GM18502 (cell line): Measurements from ENCODE around the gene TLK1.
"Not testable (repeated sequence)": the region's sequence is repeated elsewhere in the genome, so short reads cannot be mapped to it uniquely, and the experiment has no call there.

Experiments
- ATAC-seq: cut with Tn5 transposase; IDR thresholded peaks from one replicate; pipeline ENCODE4 v1.9.1; 2021; ENCODE audit warnings: mild to moderate bottlenecking; ENCODE audit not compliant: unreplicated experiment, poor library complexity

The TLK1 gene

DNA sequence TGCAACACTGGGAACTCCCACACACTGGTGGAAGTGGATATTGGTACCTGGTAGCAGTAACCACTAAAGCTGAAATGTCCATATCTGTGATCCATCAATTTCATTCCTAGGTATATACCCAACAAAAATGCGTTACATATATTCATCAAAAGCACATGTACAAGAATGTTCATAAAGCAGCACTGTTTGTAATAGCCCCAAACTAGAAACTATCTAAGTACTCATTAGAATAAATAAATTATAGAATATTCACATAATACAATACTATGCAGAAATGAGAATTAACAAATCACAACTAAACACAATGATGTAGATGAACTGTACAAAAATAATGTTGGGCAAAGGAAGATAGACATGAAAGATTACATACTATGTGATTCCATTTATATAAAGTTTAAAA is 11.1 kb upstream of the TLK1 start:
- no peak for ATAC-seq

DNA sequence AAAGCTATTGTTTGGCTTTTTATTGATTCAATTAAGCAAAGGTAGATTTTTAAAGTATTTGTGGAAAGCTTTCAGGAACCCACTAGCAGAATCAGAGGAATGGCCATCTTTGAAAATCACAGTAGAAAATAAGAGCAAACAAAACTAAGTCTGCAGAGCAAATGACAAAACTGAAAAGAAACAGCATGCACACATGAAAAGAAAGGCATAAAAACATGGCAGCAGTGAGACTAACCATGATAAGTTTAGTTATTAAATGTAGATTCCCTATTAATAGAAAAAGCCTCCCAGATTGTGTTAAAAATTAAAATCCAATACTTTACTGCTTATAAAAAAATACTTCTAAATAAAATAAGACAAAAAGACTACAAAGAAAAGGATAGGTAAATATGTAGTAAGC is 9.1 kb upstream of the TLK1 start:
- no peak for ATAC-seq

DNA sequence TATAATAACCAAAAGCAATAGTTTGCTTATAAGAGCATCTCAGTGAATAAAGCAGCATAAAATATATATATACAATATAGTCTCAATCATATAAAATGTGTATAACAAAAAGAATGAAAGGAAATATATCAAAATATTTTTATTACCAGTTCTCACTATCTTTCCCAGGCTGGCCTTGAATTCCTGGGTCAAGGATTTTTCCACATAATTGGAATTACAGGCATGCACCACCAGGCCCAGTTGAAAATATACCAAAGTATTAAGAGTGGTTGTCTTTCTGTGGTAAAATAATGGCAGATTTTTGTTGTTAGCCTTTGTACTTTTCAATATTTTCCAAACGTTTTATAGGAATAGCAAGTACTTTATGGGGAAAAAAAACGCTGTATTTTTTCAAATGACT is 8.6 kb upstream of the TLK1 start:
- ATAC-seq, result no peak

DNA sequence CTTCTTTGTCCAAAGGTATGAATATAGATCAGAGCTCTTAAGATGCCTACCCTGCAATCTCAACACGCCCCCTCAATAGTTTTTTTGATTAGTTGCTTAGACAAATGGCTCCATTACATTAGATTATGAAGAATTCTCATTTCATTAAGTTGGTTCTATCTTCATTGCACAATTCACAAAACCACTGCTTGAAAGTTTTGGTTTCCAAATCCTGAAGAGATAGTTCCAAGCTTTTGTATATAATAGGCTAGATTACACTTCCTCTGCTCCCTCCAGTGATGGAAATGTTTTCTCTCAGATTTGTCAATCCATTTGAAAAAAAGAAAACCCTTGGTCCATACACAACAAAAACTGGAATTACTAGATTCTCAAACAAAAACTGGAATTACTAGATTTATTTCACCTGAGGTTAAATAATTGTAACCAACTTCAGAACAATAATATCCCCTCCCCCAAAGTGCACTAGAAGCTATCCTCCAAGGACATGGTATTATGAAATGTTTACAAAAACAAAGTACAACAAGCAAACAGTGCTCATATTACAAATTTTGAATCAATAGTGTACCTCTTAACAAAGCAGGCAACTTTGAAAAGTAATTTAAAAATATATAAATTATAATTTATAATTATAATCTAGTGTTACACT is 6.8 kb upstream of the TLK1 start:
- no peak for ATAC-seq

DNA sequence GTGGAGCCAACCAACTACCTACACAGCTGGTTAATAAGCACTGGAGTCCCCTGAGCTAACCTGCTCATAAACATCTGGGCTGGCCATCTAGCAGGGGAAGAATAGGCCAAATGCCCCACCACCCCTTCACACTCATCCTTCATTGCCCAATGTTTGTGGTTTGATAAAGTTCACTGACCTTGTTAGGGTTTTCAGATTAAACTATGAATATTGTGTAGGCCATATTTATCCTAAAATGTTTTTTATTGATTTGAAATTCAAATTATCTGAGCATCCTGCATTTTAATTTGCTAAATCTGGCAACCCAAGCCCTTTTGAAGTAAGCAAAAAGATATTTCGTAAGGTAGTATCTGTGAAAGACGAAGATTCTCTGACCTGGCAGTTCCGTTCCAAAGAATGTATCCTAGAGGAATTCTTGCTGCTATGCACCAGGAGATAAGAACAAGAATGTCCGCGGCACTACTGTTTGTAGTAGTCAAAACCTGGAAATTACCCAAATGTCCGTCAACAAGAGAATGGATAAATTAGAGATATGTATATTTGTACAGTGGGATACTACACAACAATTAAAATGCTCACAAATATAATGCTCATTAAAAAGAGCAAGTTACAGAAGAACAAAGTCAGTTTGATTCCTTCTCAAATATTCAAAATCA is 5.8 kb upstream of the TLK1 start:
- ATAC-seq, result no peak

DNA sequence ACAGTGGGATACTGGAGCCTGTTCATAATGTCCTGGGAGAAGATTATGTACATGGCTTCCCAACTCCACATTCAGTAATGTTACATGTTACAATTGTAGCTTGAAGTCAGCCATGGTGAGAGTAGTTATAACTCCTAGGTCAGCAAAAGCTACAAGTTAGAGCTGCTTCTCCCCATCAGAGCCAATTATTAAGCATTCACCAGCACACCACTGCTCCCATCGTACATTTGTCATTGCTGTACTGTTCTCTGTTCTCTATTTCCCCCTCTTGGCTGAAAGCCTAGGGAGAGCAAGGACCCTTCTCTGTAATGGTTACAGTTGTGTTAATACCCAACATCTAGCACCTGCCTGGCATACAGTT is 5.3 kb upstream of the TLK1 start:
- ATAC-seq, result no peak

DNA sequence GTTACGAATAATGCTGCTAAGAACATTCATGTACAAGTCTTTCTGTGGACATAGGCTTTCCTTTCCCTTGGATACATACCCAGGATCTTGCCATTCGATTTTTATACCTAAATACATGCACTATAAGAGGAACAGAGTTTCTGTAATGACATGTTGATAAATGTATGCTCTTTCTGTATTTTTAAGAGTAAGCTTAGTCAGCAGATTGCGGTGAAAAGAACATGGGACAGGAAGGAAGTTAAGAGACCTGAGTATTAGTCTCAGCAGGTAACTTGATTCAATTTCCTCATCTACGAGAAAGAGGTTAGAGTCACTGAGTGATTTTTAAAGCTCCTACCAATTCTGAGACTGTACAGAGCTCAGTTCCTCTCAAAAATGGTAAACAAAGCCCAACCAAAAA is 2.6 kb upstream of the TLK1 start:
- no peak for ATAC-seq

DNA sequence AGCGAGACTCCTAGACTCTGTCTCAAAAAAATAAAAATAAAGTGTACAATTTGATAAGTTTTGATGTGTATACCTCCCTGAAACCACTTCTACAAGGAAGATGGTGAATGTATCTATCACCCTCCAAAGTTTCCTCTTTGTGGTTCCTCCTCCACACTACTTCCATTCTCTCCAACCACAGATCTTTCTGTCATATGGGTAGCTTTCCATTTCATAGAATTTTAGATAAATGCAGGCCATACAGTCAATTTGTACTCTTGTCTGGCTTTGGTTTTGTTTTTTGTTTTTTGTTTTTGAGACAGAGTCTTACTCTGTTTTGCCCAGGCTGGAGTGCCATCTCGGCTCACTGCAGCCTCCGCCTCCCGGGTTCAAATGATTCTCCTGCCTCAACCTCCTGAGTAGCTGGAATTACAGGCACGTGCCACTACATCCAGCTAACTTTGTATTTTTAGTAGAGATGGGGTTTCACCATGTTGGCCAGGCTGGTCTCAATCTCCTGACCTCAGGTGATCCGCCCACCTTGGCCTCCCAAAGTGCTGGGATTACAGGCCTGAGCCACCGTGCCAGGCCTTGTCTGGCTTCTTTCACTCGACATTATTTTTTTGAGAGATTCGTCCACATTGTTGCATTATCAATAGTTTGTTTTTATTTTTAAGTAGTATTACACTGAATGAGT is 2.0 kb upstream of the TLK1 start:
- ATAC-seq, result not testable (repeated sequence)

DNA sequence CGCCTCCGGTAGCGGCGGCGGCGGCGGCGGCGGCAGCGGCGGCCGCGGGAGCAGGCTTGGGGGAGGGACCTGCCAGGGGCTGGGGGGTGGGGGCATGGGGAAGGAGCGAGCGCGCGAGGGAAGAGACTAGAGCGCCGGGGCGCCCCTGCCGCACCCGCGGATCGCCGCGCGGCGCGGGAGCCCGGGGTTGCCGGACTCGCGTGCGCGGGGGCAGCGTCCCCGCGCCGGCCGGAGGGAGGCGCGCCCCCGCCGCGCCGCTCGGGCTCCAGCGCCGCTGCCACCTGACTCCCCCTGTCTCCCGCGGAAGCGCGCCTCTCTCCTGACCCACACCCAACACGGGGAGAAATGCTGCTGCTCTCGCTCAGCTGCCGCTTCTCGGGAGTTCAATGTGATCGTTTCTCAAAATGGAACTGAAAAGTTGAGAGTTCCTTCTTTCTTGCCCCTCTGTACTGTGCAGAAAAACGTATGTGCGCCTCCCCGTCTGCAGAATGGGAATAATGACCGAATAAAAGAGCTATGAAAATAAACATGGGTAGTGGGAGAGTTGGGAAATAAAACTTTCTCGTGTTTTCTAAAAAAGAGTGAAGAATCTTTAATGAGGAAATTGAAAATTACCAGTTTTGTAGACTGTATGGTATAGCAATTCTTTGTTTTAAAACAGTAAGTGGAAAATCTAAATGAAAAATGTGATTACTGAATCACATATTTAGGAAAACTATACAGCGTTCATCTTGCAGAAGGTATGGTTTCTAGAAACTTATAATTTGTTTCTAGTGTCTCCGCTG is 455 bp upstream of the TLK1 start:
- peak; percentile 63 for ATAC-seq

DNA sequence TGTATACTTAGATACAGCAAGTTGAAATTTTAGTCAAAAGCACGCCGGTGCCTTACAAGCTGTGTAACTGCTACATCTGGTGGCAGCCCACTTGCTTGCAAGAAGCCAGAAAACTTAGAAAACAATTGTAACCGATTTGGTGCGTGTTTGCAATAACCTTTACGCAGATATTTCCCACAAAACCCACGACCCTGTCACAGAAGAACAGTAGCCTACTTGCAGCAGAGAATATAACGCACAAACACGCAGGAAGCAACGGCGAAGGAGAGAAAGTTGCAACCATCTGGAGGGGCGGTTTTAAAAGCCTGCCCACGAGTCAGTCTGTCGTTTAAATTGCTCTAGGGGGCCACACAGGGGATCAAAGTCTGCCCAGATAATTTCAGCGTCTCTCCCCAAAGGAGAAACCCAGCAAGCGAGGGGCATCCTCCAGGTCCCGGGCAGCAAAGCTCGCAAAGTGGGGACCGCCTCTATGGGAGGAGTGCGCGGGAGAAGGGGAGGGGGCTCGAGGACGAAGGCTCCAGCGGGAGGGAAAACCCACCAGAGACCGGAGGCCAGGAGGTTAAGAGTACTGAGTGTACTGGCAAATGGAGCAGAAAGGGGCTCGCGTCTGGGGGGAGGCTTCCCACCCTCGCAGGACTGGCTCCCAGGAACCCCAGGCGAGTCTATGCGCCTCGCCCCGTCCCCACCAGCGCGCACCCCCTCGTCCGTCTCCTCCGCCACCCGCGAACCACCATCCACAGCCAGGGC is 1.1 kb downstream of the TLK1 start:
- ATAC-seq, result peak; percentile 17

DNA sequence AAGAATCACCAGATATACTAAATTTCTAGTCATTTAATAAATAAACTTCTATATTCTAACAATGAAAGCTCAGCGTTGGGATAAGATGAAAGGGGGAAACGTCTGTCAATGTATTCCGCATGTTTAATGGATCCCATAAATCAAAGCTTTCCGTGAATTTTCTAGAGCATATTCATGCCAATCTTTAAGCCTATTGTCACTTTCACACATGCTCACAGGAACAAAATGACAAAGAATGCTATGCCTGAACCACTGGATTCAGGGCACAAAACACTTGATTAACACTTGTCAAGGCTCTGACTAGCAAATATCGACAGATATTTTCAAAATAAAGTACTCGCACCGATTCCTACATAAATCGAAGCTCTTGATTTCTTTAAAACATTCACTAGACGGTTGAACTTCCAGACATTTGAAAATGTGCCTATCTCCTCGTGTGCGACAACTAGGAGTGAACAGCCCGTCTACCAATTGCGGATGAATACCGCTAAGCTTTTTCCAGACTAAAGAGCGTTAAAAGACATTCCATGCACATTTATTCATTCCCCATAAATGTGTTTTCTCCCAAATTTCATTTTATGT is 1.8 kb downstream of the TLK1 start:
- no peak for ATAC-seq

DNA sequence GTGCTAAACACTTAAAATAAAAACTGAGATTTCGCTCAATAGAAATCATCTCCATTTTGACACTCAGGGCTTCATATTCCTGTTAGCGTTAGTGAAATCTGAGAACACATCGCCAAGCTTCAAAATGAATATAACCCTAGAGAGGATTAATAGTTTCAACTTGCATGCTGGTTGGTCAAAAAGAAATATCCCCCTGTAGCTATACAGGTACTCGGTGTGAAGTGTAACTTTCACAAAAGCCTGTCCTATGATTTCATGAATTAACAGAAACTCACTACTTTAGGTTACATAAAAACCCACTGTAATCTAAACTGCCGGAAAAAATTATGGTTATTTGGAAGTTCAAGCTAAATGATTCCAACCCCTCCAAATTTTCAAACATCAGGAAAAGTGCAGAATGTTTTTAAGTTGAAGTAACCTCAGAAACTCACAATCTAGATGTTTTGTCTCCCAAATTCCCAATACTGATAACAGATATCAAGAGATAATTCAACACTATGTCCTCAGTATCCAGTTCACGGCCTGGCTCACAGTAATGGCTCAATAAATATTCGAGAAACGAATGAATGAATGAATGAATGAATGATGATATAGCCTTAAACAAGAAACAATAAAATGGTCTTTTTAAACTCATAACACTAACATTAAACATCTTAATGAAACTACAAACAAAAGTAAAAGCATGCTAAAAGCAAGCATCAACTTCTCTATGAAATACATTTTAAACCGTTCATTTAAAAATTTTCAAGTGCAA is 2.5 kb downstream of the TLK1 start:
- ATAC-seq, result no peak

DNA sequence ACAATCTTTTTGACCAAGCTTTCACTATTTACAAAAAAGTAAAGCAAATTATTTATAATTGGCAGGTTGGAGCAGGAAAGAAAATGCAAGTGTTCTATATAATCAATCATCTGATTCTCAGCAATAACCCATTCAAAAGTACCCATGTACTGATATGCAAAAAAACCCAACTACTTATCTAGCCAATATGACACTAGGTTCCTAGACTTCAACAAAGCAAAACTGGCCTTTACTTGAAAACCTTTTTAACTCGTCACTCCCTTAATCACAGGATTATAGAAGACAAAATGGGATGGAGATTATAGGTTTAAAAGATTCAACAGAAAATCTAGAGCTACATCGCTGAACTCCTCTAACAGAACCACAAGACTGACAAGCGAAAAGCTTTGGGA is 3.6 kb downstream of the TLK1 start:
- no peak for ATAC-seq

DNA sequence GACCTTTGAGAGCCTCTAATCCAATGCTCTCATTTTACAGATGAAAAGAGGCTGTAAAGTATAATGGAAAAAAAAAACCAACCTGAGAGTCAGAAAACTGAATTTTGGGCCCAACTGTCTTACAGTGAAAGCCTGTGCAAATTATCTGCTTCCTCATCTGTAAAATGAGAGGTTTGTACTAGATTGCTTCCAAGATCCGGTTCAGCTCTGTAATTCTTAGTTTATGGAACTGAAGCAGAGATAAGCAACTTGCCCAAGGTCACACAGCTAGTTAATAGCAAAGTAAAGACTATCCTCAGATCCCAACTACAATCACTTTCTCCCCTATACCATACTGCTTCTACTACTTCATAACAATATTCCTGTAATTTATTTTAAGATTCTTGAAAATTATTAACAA is 6.3 kb downstream of the TLK1 start:
- ATAC-seq, result no peak

DNA sequence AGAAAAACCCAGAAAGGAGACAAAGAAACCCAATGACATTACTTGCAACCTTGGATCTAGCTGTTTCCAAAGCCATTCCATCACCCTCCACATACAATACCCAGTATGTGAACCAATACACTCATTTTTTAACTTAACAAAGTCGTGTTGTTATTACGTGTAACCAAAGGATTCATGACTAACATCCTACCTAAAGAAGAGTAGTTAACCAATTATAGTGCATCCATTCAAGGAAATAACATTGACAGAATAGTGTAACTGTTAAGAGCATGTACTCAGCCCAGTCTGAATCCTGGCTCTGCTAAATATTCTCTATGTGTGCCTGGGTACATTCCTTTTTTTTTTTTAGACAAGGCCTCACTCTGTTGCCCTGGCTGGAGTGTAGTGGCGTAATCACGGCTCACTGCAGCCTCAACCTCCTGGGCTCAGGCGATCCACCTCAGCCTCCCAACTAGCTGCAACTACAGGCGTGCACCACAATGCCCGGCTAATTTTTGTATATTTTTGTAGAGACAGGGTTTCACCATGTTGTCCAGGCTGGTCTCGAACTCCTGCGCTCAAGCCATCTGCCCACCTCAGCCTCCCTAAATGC is 9.9 kb downstream of the TLK1 start:
- no peak for ATAC-seq

DNA sequence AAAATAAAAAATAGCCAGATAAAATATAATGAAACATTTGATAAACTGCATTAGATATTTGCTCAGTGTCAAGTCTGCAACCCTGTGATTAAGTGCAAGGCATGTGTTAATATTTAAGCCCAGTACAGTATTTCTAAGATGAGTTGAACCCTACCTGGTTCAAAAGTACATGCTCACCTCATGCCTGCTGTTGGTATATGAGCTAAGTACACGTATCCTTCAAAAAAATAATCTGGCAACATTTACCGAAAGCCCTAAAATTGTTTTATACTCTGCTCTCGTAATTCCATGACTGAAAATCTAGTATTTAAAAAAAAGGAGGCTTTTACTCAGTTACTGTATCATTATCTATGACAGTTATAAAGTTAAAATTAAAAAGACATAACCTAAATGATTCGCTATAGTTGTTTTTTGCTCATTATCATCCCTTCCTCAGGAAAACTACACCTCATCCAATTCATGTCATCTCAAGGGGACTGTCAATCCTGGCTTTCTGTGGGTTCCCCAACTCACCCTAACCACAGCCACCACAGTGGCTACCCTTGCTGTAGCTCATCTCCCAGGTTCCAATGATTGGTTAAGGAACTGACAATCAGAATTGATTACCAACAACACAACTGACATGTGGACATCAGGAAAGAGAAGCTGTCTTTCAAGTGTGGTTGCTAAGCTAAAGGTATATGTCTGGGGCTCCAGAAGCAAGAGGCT is 10.6 kb downstream of the TLK1 start:
- ATAC-seq, result no peak

DNA sequence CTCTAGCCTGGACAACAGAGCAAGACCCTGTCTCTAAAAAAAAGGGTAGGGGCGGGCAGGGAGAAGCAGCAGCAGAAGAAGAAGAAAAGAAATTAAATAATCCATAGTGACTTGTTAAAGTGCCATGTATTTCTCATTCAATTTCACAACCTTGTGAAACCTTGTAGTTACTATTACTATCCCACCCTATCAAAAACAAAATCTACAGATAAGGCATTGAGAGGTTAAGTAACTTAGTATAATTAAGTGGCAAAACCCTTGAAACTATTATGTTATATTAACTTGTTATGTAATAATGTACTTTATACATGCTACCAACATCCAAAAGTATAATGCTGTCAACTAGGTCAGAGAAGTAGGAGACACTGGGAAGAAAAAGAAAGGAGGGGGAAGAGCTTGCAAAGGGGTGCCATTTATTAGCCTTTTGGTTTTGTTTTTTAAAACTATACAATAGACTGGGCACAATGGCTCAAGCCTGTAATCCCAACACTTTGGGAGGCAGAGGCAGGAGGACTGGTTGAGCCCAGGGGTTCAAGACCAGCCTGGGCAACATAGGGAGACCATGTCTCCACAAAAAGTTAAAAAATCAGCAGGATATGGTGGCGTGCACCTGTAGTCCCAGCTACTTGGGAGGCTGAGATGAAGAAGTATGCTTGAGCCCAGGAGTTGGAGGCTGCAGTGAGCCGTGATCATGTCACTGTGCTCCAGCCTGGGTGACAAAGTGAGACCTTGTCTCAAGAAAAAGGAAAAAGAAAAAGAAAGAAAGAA is 11.3 kb downstream of the TLK1 start:
- no peak for ATAC-seq

DNA sequence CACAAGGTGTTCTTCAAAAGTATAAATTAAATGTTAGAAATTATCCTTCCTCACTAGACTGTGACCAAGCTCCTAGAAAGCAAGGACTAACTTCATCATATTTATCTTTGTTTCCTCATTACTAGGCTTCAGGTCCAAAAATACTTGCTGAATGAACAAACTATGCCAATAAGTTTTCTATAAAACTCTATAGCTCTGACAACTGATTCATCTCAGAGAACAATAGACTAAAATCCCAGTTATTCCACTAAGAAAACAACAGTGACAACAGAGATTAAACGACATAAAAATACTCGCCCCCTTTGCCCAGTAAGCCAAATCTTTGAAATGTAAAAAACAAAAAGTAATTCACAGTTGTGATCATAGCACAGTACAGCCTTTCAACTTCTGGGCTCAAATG is 13.6 kb downstream of the TLK1 start:
- ATAC-seq, result no peak
